T-helper 2 cell treated with Interferon-gamma antibody and Interleukin-4, amounts not matched to agents 5 μg/mL and 100 μg/mL, for 36 hours (primary cell): Measurements from ENCODE around the gene KDM4C.
A peak's percentile ranks its signal among the peaks of the same experiment; 100 is the strongest.
"Not testable (repeated sequence)": the region's sequence is repeated elsewhere in the genome, so short reads cannot be mapped to it uniquely, and the experiment has no call there.

Source experiments
- DNase-seq: peaks from one replicate; pipeline ENCODE4 v3.0.0; 2021; ENCODE audit warnings: low spot score
- H3K27ac Mint-ChIP-seq: one replicate; pipeline ENCODE4 v1.8.0; 2021; ENCODE audit warnings: mild to moderate bottlenecking, mixed read lengths
- H3K27me3 Mint-ChIP-seq: one replicate; pipeline ENCODE4 v1.8.0; 2021; ENCODE audit warnings: low read depth, mixed read lengths
- H3K36me3 Mint-ChIP-seq: one replicate; pipeline ENCODE4 v1.8.0; 2021; ENCODE audit warnings: low read depth, mixed read lengths
- H3K4me1 Mint-ChIP-seq: one replicate; pipeline ENCODE4 v1.8.0; 2021; ENCODE audit warnings: low read depth, mixed read lengths
- H3K4me3 Mint-ChIP-seq: one replicate; pipeline ENCODE4 v1.8.0; 2022; ENCODE audit warnings: mild to moderate bottlenecking, moderate library complexity, mixed read lengths
- H3K9me3 Mint-ChIP-seq: one replicate; pipeline ENCODE4 v1.8.0; 2021; ENCODE audit warnings: mixed read lengths

The KDM4C gene

DNA sequence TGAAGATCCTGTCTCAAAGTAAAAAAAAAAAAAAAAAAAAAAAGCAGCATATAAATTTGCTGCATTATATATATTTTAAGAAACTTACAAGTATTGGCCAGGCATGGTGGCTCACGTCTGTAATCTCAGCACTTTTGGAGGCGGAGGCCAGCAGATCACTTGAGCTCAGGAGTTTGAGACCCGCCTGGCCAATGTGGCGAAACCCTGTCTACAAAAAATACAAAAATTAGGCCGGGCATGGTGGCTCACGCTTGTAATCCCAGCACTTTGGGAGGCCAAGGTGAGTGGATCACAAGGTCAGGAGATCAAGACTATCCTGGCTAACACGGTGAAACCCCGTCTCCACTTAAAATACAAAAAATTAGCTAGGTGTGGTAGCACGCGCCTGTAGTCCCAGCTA, 2.9 kb upstream of the KDM4C start:
- H3K4me1 Mint-ChIP-seq, result peaks cover 16% of the 10 kb centered on the region
- H3K4me3 Mint-ChIP-seq, H3K9me3 Mint-ChIP-seq, H3K36me3 Mint-ChIP-seq, H3K27ac Mint-ChIP-seq, DNase-seq, H3K27me3 Mint-ChIP-seq: not testable (repeated sequence)

DNA sequence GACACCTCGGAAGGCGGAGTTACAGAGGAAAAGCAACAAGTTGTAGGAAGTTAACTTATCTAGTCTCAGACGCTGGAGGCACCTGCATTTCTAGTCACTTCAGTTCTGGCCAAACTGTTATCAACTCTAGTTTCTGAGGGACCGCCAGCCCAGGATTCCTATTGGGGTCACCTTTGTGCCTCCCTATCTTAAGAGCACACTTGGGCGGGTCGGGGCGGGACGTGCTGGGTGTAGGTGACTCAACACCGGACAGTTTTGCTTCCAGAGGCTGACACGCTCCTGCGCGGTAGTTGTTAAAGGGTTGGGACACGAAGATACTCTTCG, 679 bp upstream of the KDM4C start:
- peak overlapping the region; percentile 99 for H3K27ac Mint-ChIP-seq
- H3K36me3 Mint-ChIP-seq, result peaks cover 6% of the 10 kb centered on the region
- H3K9me3 Mint-ChIP-seq, result no peaks in the 10 kb centered on the region
- H3K4me3 Mint-ChIP-seq, result peak overlapping the region; percentile 98
- DNase-seq, result peak; percentile 67
- peaks cover 13% of the 10 kb centered on the region for H3K4me1 Mint-ChIP-seq
- H3K27me3 Mint-ChIP-seq, result no peaks in the 10 kb centered on the region

DNA sequence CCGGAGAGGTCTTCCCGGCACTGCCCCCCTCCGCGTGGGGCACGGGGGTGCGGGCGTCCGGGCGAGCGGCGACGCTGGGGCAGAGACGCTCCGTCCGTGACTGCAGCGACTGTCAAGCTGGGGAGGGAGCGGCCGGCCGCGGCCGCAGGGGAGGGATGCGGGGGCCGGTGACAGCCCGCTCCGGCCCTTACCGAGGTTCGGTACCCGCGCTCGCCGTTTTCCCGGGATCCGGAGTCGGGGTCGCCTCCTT, 400 bp downstream of the KDM4C start:
- Mint-ChIP-seq H3K4me3 (peak overlapping the region; percentile 98), H3K36me3 (peaks cover 10% of the 10 kb centered on the region), H3K27ac (peak overlapping the region; percentile 99), H3K9me3 (peaks cover 3% of the 10 kb centered on the region), H3K27me3 (no peaks in the 10 kb centered on the region), H3K4me1 (peaks cover 15% of the 10 kb centered on the region)
- no peak for DNase-seq

- H3K36me3 Mint-ChIP-seq, result peaks cover 13% of the 10 kb centered on the region
- peaks cover 7% of the 10 kb centered on the region for H3K9me3 Mint-ChIP-seq
- peak; percentile 41 for DNase-seq
- no peaks in the 10 kb centered on the region for H3K27me3 Mint-ChIP-seq
- H3K4me3 Mint-ChIP-seq, result peak overlapping the region; percentile 98
- peak overlapping the region; percentile 95 for H3K27ac Mint-ChIP-seq
- H3K4me1 Mint-ChIP-seq, result peaks cover 20% of the 10 kb centered on the region
Measured at GRCh38 chr9:6758498-6759184, 868 bp downstream of the KDM4C start.

GRCh38 chr9:6759185-6759977, 1.6 kb downstream of the KDM4C start:
- Mint-ChIP-seq H3K4me1 (peaks cover 28% of the 10 kb centered on the region), H3K4me3 (peak overlapping the region; percentile 98), H3K27me3 (no peaks in the 10 kb centered on the region), H3K9me3 (peaks cover 7% of the 10 kb centered on the region), H3K36me3 (peaks cover 13% of the 10 kb centered on the region), H3K27ac (peak overlapping the region; percentile 95)
- DNase-seq, result peak; percentile 37

DNA sequence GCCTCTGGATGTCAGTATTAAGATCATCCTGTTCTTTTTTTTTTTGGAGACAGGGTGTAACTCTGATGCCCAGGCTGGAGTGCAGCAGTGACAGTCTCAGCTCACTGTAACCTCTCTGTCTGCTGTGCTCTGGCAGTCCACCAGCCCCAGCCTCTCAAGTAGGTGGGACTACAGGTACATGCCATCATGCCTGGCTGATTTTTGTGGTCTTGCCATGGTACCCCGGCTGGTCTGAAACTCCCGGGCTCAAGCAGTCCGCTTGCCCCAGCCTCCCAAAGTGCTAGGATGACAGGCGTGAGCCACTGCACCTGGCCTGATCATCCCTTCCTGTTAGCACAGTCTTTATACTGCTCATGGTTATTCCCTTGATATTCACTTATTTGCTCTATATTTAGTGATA, 3.5 kb downstream of the KDM4C start:
- DNase-seq, result no peak
- Mint-ChIP-seq H3K4me1 (peaks cover 35% of the 10 kb centered on the region), H3K4me3 (no peak overlapping the region), H3K27me3 (no peaks in the 10 kb centered on the region), H3K27ac (no peak overlapping the region), H3K36me3 (peaks cover 13% of the 10 kb centered on the region), H3K9me3 (peaks cover 7% of the 10 kb centered on the region)

DNA sequence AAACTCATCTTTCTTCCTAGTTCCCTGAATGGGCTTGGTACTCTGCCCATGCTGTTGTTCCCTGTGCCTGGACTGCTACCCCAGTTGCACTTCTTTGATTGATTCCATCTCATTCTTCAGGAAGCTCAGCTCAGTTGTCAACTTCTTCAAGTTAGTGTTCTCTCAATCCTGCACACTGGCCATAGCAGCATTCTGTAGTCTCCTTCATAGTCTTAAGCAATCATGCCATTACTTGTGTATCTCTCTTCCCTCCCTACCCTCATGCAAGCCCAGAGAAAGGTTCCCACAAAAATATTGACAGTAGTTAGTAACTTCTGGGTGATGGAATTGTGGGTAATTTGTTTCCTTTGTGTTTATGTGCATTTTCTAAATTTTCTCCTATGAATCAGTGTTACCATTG, 5.5 kb downstream of the KDM4C start:
- H3K4me1 Mint-ChIP-seq, result peaks cover 30% of the 10 kb centered on the region
- no peak overlapping the region for H3K27ac Mint-ChIP-seq
- H3K27me3 Mint-ChIP-seq, result no peaks in the 10 kb centered on the region
- H3K36me3 Mint-ChIP-seq, result peaks cover 15% of the 10 kb centered on the region
- peaks cover 7% of the 10 kb centered on the region for H3K9me3 Mint-ChIP-seq
- peak overlapping the region; percentile 13 for H3K4me3 Mint-ChIP-seq
- DNase-seq, result no peak

DNA sequence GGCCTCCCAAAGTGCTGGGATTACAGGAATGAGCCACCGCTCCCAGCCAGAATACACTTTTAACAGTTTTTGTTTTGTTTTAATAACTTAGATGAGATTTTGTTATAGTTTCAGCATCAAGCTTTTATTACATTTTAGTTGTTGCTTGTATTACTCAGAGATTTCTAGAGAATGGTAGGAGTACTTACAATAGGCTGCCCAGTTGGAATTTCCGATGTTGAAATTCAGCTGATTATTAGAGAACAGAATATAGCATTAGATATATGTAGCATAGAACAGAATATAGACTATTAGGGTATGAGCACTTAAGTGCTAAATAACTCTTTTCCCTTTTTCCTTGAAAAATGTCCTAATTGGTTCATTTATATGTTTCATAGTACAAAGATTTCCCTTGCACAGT, 6.2 kb downstream of the KDM4C start:
- DNase-seq, result no peak
- Mint-ChIP-seq H3K27ac (no peak overlapping the region), H3K4me1 (peaks cover 33% of the 10 kb centered on the region), H3K9me3 (peaks cover 7% of the 10 kb centered on the region), H3K4me3 (peak overlapping the region; percentile 3), H3K27me3 (no peaks in the 10 kb centered on the region), H3K36me3 (peaks cover 14% of the 10 kb centered on the region)

DNA sequence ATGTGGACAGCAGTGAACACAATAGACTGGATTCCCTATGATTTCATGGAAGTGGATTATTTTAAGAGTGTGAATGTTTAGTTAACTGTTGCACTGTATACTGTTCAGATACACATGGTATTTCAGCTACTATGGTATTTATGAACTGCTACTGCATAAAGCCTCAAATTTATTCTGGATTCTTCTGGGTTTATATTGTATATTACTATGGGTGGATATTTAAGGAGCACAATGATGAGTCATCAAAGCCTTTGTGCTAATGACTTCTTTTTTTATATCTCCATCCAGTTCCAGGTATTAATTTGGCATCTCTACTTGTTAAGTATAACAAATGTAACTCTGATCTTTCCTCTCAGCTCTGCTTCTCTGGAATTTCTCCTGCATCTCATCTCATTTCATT, 6.8 kb downstream of the KDM4C start:
- Mint-ChIP-seq H3K27me3 (no peaks in the 10 kb centered on the region), H3K27ac (no peak overlapping the region), H3K4me3 (no peak overlapping the region), H3K36me3 (peaks cover 14% of the 10 kb centered on the region), H3K9me3 (peaks cover 7% of the 10 kb centered on the region), H3K4me1 (peaks cover 37% of the 10 kb centered on the region)
- DNase-seq, result no peak

GRCh38 chr9:6764950-6765349, 7.2 kb downstream of the KDM4C start:
- H3K27me3 Mint-ChIP-seq, result no peaks in the 10 kb centered on the region
- peaks cover 37% of the 10 kb centered on the region for H3K4me1 Mint-ChIP-seq
- H3K4me3 Mint-ChIP-seq, result no peak overlapping the region
- DNase-seq, result no peak
- H3K36me3 Mint-ChIP-seq, result peaks cover 13% of the 10 kb centered on the region
- peaks cover 7% of the 10 kb centered on the region for H3K9me3 Mint-ChIP-seq
- H3K27ac Mint-ChIP-seq, result no peak overlapping the region

DNA sequence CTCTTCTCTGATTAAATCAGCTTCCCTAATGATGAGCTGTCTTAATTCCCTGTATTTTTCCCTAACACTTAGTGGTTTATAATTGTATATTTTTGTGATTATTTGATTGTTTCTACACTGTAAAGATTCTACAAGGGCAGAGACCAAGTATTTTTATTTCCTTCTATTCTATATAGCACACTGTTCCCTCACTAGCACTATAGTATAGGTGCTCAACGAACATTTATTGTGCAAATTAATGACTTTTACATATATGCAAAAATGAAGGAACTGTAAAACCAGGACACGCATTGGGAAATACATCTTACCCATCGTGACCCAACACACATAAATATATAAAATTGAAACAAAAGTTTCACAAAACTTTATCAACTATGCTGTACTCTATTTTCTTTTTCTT, 7.6 kb downstream of the KDM4C start:
- DNase-seq, result no peak
- no peak overlapping the region for H3K27ac Mint-ChIP-seq
- no peak overlapping the region for H3K4me3 Mint-ChIP-seq
- peaks cover 7% of the 10 kb centered on the region for H3K9me3 Mint-ChIP-seq
- peaks cover 11% of the 10 kb centered on the region for H3K36me3 Mint-ChIP-seq
- H3K27me3 Mint-ChIP-seq, result no peaks in the 10 kb centered on the region
- H3K4me1 Mint-ChIP-seq, result peaks cover 34% of the 10 kb centered on the region

DNA sequence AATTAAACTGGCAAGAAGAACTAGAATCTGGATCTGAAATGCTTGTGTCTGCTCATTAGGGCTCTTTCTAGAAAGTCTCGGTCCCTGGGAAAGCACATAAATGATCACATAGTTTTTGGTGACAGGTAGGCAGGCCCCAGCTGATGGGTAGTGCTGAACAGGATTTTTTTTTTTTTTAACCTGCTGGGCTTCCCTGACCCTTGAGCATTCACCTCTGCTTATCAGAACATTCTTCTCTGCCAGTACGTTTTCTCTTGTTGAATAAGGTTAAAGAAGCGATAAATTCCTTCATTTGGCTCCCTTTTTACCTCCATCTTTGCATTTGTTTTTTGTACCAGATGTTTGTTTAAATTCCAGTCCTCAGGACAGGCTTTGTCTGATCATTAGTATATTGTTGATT, 8.8 kb downstream of the KDM4C start:
- DNase-seq, result no peak
- Mint-ChIP-seq H3K4me1 (peaks cover 34% of the 10 kb centered on the region), H3K4me3 (no peak overlapping the region), H3K27me3 (no peaks in the 10 kb centered on the region), H3K27ac (no peak overlapping the region), H3K36me3 (peaks cover 11% of the 10 kb centered on the region), H3K9me3 (peaks cover 7% of the 10 kb centered on the region)

- not testable (repeated sequence) for H3K36me3 Mint-ChIP-seq, H3K9me3 Mint-ChIP-seq, DNase-seq, H3K27ac Mint-ChIP-seq, H3K27me3 Mint-ChIP-seq, H3K4me3 Mint-ChIP-seq
- peaks cover 24% of the 10 kb centered on the region for H3K4me1 Mint-ChIP-seq
Measured at GRCh38 chr9:6768587-6768986, 10.8 kb downstream of the KDM4C start.

- no peak overlapping the region for H3K27ac Mint-ChIP-seq
- peaks cover 9% of the 10 kb centered on the region for H3K4me1 Mint-ChIP-seq
- H3K36me3 Mint-ChIP-seq, result peaks cover 9% of the 10 kb centered on the region
- no peaks in the 10 kb centered on the region for H3K9me3 Mint-ChIP-seq
- DNase-seq, result no peak
- no peaks in the 10 kb centered on the region for H3K27me3 Mint-ChIP-seq
- no peak overlapping the region for H3K4me3 Mint-ChIP-seq
Measured at GRCh38 chr9:6771722-6772121, 13.9 kb downstream of the KDM4C start.
